IPS DF 19.7 (cell line): ENCODE measurements around the gene DYDC2.
"Not testable (repeated sequence)": the region's sequence is repeated elsewhere in the genome, so short reads cannot be mapped to it uniquely, and the experiment has no call there.

Source experiments
- DNase-seq: peaks from one replicate; pipeline ENCODE4 v3.0.0-alpha.2; 2013; ENCODE audit warnings: low read depth, low spot score

DYDC2 gene

GRCh38 chr10:80413271-80413996 is 56.9 kb downstream of the DYDC2 start:
- DNase-seq: no peak

- DNase-seq: no peak
Observed at GRCh38 chr10:80414142-80414895, 57.7 kb downstream of the DYDC2 start.

- DNase-seq: no peak
Observed at GRCh38 chr10:80415734-80416478, 59.3 kb downstream of the DYDC2 start.

- no peak for DNase-seq
Observed at GRCh38 chr10:80416479-80417098, 60.0 kb downstream of the DYDC2 start.

GRCh38 chr10:80417256-80417655 is 60.7 kb downstream of the DYDC2 start:
- DNase-seq: not testable (repeated sequence)
